GM10266 (cell line): ENCODE measurements around the gene PYROXD2.
A peak's percentile ranks its signal among the peaks of the same experiment; 100 is the strongest.

Source experiments
- DNase-seq: peaks from one replicate; pipeline ENCODE4 v3.0.0; 2012; ENCODE audit errors: extremely low spot score
- TF ChIP-seq, protein P1 (sequence below): IDR thresholded peaks from 2 replicates; pipeline ENCODE4 v1.5.1; 2012; ENCODE audit warnings: mild to moderate bottlenecking, low read depth; ENCODE audit not compliant: control insufficient read depth, insufficient read depth; ENCODE audit errors: missing control alignments

The PYROXD2 gene

DNA sequence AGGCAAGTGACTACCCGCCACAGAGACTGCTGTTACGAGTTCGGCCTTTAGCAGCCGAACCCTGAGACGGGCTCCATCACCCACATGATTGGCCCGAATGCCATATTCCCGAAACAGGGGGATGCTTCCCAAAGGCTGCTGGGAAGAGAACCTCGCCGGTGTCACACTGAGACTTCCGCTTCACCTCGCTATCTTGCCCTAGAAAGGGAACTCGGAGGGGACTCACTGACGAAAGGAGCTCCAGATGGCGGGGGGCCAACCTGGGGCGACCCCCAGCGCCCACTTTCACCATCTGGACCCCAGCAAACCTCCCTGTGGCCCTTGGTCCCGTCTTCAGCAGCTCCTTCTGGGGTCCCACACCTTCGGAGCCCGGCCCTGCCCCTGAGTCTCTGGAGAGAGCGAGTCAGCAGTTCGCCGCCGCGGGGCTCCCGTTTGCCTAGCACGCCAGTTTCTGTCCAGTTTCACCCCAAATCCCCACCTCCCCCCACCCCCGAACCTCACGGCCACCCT is 31.2 kb upstream of the PYROXD2 start:
- DNase-seq, result no peak
- TF ChIP-seq, protein P1, sequence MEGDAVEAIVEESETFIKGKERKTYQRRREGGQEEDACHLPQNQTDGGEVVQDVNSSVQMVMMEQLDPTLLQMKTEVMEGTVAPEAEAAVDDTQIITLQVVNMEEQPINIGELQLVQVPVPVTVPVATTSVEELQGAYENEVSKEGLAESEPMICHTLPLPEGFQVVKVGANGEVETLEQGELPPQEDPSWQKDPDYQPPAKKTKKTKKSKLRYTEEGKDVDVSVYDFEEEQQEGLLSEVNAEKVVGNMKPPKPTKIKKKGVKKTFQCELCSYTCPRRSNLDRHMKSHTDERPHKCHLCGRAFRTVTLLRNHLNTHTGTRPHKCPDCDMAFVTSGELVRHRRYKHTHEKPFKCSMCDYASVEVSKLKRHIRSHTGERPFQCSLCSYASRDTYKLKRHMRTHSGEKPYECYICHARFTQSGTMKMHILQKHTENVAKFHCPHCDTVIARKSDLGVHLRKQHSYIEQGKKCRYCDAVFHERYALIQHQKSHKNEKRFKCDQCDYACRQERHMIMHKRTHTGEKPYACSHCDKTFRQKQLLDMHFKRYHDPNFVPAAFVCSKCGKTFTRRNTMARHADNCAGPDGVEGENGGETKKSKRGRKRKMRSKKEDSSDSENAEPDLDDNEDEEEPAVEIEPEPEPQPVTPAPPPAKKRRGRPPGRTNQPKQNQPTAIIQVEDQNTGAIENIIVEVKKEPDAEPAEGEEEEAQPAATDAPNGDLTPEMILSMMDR, result peak; percentile 22

- TF ChIP-seq, protein P1, result no peak
- no peak for DNase-seq
These were observed 30.3 kb upstream of the PYROXD2 start for GRCh38 chr10:98445200-98445812.

- DNase-seq, result no peak
- TF ChIP-seq, protein P1, result no peak
These were observed 29.5 kb upstream of the PYROXD2 start for GRCh38 chr10:98444314-98445006.

- TF ChIP-seq, protein P1, result no peak
- DNase-seq, result no peak
These were observed 23.7 kb upstream of the PYROXD2 start for GRCh38 chr10:98438715-98439114.

- TF ChIP-seq, protein P1, result no peak
- DNase-seq, result no peak
These were observed 21.7 kb upstream of the PYROXD2 start for GRCh38 chr10:98436704-98437103.

GRCh38 chr10:98435178-98435577 is 20.2 kb upstream of the PYROXD2 start:
- TF ChIP-seq, protein P1, result no peak

More at GRCh38 chr10:98435178-98435577, 20.2 kb upstream of the PYROXD2 start:
- DNase-seq, result no peak
